Lung microvascular endothelial cell (primary cell): ENCODE results near the gene STX19. TPM values are rescaled to one million over a fixed set of nuclear protein-coding genes. Genes with fewer than 3 reads are reported as not detected.
"Not testable (repeated sequence)": the region's sequence is repeated elsewhere in the genome, so short reads cannot be mapped to it uniquely, and the experiment has no call there.

Source experiments
- DNase-seq, 2 donors: peaks; one replicate each; pipeline versions ENCODE4 v3.0.0 to v3.0.0-alpha.2; 2010; ENCODE audit warnings: low read depth in 2 of 2
- total RNA-seq: library from RNA; depleted of rRNA; stranded (reverse); fragments of >200 nt; gene quantifications from 2 replicates; pipeline ENCODE4 v1.2.1, GENCODE V29; 2014

The STX19 gene, protein sequence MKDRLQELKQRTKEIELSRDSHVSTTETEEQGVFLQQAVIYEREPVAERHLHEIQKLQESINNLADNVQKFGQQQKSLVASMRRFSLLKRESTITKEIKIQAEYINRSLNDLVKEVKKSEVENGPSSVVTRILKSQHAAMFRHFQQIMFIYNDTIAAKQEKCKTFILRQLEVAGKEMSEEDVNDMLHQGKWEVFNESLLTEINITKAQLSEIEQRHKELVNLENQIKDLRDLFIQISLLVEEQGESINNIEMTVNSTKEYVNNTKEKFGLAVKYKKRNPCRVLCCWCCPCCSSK
- total RNA-seq, result not detected in 2 replicates

DNA sequence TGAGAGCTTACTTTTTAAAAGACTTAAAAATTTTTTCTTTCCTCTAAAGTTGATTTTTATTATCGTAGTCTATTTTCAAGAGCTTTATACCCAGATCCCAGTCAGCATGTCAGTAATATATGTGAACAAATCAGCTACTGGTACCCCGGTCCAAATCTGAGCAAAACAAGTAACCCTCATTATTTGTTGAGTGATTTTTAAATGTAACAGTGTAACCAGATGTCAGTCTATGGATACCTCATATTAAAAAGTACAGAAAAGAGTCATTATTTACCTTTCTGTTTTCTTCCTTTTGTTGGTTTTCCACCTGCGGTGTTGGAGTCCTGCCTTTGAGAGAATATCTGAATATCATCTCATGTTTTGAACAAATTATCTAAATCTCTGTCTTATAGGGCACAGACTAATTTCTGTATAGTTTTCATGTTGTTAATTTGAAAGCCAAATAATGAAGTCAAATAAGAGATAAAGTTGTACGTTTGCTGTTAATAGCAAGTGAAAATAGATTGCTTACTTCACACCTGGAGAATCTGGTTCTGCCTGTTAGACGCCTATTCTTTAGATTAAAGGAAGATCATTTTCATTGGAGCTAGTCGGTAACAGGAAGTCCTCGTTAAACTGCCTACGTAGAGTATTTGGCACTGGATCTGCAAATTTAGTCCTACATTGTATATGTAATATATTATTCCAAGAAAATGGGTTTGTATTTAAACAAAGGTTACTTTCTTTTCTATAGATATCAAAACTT is at the start of gene STX19:
Gene STX19, minus strand, starts transcription at position 505 of the 745 bp plus-strand sequence. CDS start 13,328 bp downstream, outside the sequence.
- no peak for DNase-seq

GRCh38 chr3:94076055-94076454 is 47.7 kb upstream of the STX19 start:
- no peak for DNase-seq

GRCh38 chr3:94071713-94072284 is 43.4 kb upstream of the STX19 start:
- no peak for DNase-seq

GRCh38 chr3:94070341-94070911 is 42.0 kb upstream of the STX19 start:
- DNase-seq, result no peak

DNA sequence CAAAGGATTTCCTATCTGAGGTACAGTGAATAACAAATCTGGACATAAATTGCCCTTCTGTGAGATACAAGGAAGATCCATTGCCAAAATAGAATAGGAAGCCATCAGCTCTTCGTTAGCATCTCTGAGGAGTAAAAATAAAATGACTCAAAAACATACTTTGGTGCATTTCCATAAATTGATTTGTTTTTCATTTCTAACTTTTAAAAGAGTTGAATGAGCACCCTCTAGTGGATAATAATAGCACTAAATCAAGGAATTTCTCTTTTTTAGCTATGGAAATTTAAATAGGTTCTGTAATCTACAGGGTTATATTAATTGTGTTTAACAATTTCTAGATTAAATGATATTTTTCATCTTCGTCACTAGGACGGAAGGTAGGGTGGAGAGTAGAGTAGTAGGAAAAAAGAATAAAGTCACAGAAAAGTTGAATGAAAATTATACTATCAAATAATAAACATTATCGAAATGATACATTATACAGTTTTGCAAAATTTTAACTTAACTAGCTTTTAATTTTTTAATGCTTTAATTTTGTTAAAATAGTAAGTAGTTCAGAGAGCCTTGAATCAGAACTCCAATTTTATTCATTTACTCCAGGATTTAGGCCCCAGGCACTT is 40.9 kb upstream of the STX19 start:
- peak; percentile 22 to 44 for DNase-seq

DNA sequence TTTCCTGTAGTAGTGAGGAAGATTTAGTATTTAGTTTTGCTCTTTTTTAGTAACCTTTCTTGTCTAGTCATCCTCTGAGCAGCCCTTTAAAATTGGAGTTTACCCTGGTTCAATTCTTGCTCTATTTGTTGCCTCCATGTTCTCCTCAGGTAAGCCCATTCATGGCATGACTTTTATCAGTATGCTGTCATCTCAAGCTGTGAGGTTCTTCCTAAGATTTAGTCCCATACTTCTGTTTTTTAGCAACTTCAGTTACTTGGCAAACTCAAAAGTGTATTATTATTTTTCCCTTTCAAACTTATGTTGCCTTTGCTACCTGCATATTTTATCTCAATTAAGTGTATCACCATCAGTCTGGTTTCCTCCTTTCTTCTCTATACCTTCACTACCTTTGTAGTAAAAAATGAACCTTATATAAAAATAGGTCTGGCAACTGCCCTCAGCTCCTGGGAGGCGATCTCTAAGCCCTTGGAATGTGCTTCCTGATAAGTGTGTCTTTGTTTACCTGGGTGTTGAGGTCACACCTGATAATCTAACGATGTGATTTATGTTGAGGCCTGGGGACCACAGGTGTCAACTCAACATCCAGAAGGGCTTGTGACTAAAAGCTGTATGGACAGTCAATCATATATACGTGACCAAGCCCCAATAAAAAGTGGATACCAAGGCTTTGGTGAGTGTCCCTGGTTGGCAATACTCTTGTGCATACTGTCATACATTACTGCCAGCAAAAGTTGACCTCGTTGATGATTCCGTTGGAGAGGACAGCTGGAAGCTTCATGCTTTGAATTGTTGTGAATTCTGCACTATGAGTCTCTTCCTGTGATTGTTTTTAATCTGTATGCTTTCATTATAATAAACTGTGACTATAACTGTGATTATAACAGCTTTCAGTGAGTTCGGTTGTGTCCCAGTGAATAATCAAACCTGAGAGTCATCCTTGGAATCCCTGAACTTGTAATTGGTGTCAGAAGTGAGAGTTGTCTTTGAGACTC is 38.4 kb upstream of the STX19 start:
- peak; percentile 82 to 85 for DNase-seq

- no peak for DNase-seq
Observed at GRCh38 chr3:94065819-94066480, 37.6 kb upstream of the STX19 start.

- DNase-seq, result no peak
Observed at GRCh38 chr3:94065122-94065521, 36.7 kb upstream of the STX19 start.

GRCh38 chr3:94064243-94064860 is 36.0 kb upstream of the STX19 start:
- no peak for DNase-seq

- peak; percentile 14 to 22 for DNase-seq
Observed at GRCh38 chr3:94063496-94064119, 35.2 kb upstream of the STX19 start.

DNA sequence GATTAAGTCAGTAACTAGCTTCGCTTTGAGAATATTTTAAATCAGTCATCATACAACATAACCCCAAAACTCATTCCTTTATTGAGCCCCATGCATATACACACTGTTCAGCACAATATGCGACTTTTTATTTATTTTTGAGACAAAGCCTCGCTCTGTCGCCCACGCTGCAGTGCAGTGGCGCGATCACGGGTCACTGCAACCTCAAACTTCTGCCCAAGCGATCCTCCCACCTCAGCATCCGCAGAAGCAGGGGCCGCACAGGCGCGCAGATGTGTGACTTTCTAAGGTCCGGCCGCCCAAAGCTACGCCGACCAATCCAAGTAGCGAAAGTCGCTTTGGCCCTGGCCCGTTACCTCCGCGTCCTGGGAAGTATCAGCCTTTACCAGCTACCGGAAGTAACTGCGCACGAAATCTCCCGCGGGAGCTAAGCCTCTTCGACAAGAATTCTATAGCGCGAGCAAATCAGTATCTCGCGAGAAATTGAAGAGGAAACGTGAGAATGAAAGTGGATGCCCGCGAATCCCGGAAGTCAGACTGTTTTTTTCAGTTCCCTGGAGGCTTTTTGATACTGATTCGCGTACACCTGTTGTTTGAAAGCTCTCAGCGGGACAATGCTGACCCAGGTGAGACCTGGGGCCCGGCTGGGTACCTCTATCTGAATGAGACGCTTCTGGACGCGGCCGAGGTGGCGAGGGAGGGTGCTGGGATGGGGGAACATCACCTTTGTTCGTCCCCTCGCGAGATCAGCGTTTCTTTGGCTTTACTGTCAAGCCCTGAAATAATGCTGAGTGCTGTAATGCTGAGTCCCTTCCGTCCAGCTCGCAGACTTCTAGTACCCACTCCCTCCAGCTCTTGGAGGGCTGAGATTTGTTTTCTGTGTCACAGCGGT is 34.4 kb upstream of the STX19 start, which contains the start of the genes DHFR2 and NSUN3:
Gene DHFR2, minus strand, starts transcription at position 404 of the 892 bp plus-strand sequence. CDS start 1,405 bp downstream, outside the sequence.
Gene NSUN3, plus strand, starts transcription at position 549 of the 892 bp plus-strand sequence. Its CDS starts 66 bp downstream, at position 615.
- peak; percentile 98 for DNase-seq

DNA sequence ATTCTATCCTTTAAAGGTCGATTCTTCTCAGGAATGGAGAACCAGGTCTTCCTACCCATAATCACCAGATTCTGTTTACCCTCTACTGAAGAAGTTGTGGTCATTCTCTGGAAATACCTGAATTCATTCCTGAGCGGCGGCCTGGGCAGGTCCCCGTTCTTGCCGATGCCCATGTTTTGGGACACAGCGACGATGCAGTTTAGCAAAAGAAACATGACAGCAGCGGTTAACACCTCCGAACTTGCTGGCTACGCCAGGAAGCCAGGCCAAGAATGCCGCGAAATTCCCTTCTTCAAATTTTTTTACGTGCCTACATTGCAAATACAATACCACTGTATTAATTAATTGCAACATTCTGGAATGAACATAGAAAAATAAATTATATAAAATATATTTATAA is 32.9 kb upstream of the STX19 start:
- DNase-seq, result no peak

GRCh38 chr3:94050546-94050945 is 22.1 kb upstream of the STX19 start:
- DNase-seq, result no peak

DNA sequence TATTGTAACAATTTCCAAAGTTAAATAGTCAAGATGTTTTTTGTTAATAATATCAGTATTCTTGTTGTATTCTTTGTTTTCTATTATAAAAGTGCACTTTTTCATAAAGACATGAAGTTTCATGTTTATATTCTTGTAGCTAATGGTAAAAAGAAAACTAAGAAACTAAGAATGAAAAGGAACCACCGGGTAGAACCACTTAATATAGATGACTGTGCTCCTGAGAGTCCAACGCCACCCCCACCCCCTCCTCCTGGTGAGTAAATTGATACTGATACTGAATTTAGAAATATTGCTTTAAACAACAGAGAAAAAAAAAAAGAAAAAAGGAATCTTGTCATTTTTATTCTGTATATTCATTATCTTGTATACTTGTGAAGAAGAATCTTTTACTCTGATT is 20.9 kb upstream of the STX19 start:
- no peak for DNase-seq

DNA sequence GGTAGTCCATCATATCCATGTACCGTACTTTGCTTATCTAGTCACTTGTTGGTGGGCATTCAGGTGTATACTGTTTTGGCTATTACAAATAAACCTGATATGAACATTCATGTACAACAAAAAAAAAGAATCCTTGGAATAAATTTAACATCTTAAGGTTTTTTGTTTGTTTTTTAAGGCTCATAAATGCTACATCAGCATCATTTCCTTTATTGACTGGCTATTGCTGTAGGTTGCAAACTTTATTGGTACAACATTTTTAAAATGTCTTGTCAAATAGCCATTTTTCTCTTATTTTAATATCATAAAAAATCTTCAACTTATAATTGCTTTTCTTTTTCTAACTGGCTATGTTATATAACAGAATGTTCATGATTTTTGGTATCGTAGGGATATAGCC is 18.1 kb upstream of the STX19 start:
- DNase-seq, result no peak

DNA sequence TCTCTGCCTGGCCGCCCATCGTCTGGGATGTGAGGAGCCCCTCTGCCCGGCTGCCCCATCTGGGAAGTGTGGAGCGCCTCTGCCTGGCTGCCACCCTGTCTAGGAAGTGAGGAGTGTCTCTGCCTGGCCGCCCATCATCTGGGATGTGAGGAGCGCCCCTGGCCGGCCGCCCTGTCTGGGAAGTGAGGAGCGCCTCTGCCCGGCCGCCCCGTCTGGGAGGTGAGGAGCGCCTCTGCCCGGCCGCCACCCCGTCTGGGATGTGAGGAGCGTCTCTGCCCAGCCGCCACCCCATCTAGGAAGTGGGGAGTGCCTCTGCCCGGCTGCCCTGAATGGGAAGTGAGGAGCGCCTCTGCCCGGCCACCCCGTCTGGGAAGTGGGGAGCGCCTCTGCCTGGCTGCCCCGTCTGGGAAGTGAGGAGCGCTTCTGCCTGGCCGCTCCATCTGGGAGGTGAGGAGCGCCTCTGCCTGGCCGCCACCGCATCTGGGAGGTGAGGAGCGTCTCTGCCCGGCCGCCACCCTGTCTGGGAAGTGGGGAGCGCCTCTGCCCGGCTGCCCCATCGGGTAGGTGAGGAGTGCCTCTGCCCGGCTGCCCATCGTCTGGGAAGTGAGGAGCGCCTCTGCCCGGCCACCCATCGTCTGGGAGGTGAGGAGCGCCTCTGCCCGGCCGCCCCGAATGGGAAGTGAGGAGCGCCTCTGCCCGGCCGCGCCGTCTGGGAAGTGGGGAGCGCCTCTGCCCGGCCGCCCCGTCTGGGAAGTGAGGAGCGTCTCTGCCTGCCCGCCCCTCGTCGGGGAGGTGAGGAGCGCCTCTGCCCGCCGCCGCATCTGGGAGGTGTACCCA is 15.9 kb upstream of the STX19 start:
- not testable (repeated sequence) for DNase-seq

- DNase-seq, result no peak
Observed at GRCh38 chr3:94043285-94043684, 14.9 kb upstream of the STX19 start.
